TTC549 (cell line): ENCODE measurements around the gene DESI1.
"Not testable (repeated sequence)": the region's sequence is repeated elsewhere in the genome, so short reads cannot be mapped to it uniquely, and the experiment has no call there.

Experiments used
- FAIRE-seq: peaks from 2 replicates; lab custom pipeline; 2012; peaks lifted over from hg19 to GRCh38; lab: Jason Lieb, UNC

The DESI1 gene

GRCh38 chr22:41620589-41621098 is at the start of gene DESI1:
Gene DESI1 (minus strand): TSS chr22:41621043. CDS start chr22:41620839, 204 bp downstream.
- FAIRE-seq: no peak

- no peak for FAIRE-seq
Observed at GRCh38 chr22:41668971-41669911, 48.4 kb upstream of the DESI1 start.

GRCh38 chr22:41664951-41665350 is 44.1 kb upstream of the DESI1 start:
- no peak for FAIRE-seq

- no peak for FAIRE-seq
Observed at GRCh38 chr22:41664490-41664889, 43.6 kb upstream of the DESI1 start.

GRCh38 chr22:41663594-41663993 is 42.8 kb upstream of the DESI1 start:
- FAIRE-seq: not testable (repeated sequence)

- FAIRE-seq: no peak
Observed at GRCh38 chr22:41661713-41662112, 40.9 kb upstream of the DESI1 start.

GRCh38 chr22:41661088-41661487 is 40.2 kb upstream of the DESI1 start:
- no peak for FAIRE-seq

- FAIRE-seq: no peak
Observed at GRCh38 chr22:41660416-41660815, 39.6 kb upstream of the DESI1 start.

- no peak for FAIRE-seq
Observed at GRCh38 chr22:41659941-41660340, 39.1 kb upstream of the DESI1 start.

- no peak for FAIRE-seq
Observed at GRCh38 chr22:41658869-41659268, 38.0 kb upstream of the DESI1 start.

- no peak for FAIRE-seq
Observed at GRCh38 chr22:41657709-41658108, 36.9 kb upstream of the DESI1 start.

GRCh38 chr22:41656556-41656955 is 35.7 kb upstream of the DESI1 start:
- FAIRE-seq: no peak

- FAIRE-seq: no peak
Observed at GRCh38 chr22:41654322-41654721, 33.5 kb upstream of the DESI1 start.

- no peak for FAIRE-seq
Observed at GRCh38 chr22:41650821-41651220, 30.0 kb upstream of the DESI1 start.

- FAIRE-seq: no peak
Observed at GRCh38 chr22:41650229-41650628, 29.4 kb upstream of the DESI1 start.

- FAIRE-seq: no peak
Observed at GRCh38 chr22:41648432-41648831, 27.6 kb upstream of the DESI1 start.

GRCh38 chr22:41647771-41648170 is 26.9 kb upstream of the DESI1 start:
- no peak for FAIRE-seq

- FAIRE-seq: no peak
Observed at GRCh38 chr22:41642331-41643110, 21.7 kb upstream of the DESI1 start.

- FAIRE-seq: no peak
Observed at GRCh38 chr22:41641854-41642253, 21.0 kb upstream of the DESI1 start.

GRCh38 chr22:41638748-41639147 is 17.9 kb upstream of the DESI1 start:
- FAIRE-seq: no peak

GRCh38 chr22:41638124-41638523 is 17.3 kb upstream of the DESI1 start:
- no peak for FAIRE-seq

GRCh38 chr22:41637623-41638022 is 16.8 kb upstream of the DESI1 start:
- not testable (repeated sequence) for FAIRE-seq

GRCh38 chr22:41636467-41636866 is 15.6 kb upstream of the DESI1 start:
- FAIRE-seq: no peak
